H1 (cell line): ENCODE results near the gene DNAAF8. TPM values are rescaled to one million over a fixed set of nuclear protein-coding genes. Genes with fewer than 3 reads are reported as not detected.

Experiments
- CTCF ChIA-PET: fragments of 300-600 bp; sonication (Branson Sonifier 250); formaldehyde crosslinking; loops from one replicate; lab custom pipeline; 2021; ENCODE audit not compliant: partially characterized antibody; lab: Charles Lee
- POLR2A ChIA-PET: fragments of 300-600 bp; sonication (Branson Sonifier 250); formaldehyde crosslinking; loops from one replicate; lab custom pipeline; 2021; ENCODE audit warnings: inconsistent platforms; ENCODE audit not compliant: partially characterized antibody; lab: Charles Lee
- DNase-seq, 2 experiments: peaks; one replicate each; pipeline versions ENCODE4 v3.0.0 to v3.0.0-alpha.2; 2010 to 2022; ENCODE audit warnings: low spot score in 2 of 2, low read depth in 1 of 2, mixed read lengths in 1 of 2
- FAIRE-seq: peaks from 2 replicates; lab custom pipeline; 2011; peaks lifted over from hg19 to GRCh38; lab: Jason Lieb, UNC
- H2AFZ ChIP-seq: 2 replicates; pipeline ENCODE4 v1.8.1; 2012; ENCODE audit warnings: low read length, inconsistent platforms
- H2AK5ac ChIP-seq: 2 replicates; pipeline ENCODE4 v1.6.1; 2013; ENCODE audit warnings: low read depth, low read length
- H2BK120ac ChIP-seq: replicated peaks from 2 replicates; pipeline ENCODE3; 2013; ENCODE audit warnings: low read depth, low read length, inconsistent platforms
- H2BK12ac ChIP-seq: 2 replicates; pipeline ENCODE4 v1.6.1; 2013; ENCODE audit warnings: low read depth, low read length
- H2BK15ac ChIP-seq: 2 replicates; pipeline ENCODE4 v1.6.1; 2013; ENCODE audit warnings: low read length
- H2BK20ac ChIP-seq: 2 replicates; pipeline ENCODE4 v1.6.1; 2013; ENCODE audit warnings: low read length
- H2BK5ac ChIP-seq: 2 replicates; pipeline ENCODE4 v1.6.1; 2013; ENCODE audit warnings: low read depth, low read length
- H3K14ac ChIP-seq: 2 replicates; pipeline ENCODE4 v1.6.1; 2013; ENCODE audit warnings: inconsistent platforms; ENCODE audit not compliant: insufficient read length
- H3K18ac ChIP-seq: 2 replicates; pipeline ENCODE4 v1.6.1; 2013; ENCODE audit warnings: low read length; ENCODE audit errors: extremely low read depth
- H3K23ac ChIP-seq: 2 replicates; pipeline ENCODE4 v1.6.1; 2013; ENCODE audit warnings: inconsistent platforms; ENCODE audit not compliant: insufficient read length
- H3K23me2 ChIP-seq: 2 replicates; pipeline ENCODE4 v1.6.1; 2013; ENCODE audit warnings: low read depth, low read length
- H3K27ac ChIP-seq: 2 replicates; pipeline ENCODE4 v1.6.1; 2011; ENCODE audit warnings: low read depth, low read length, inconsistent platforms
- H3K27me3 ChIP-seq, 4 experiments: replicated peaks in 1 of 4; 1 replicate in 1 of 4; 2 replicates in 3 of 4; pipeline versions ENCODE4 v1.6.1 to v1.8.1; 2011 to 2013; ENCODE audit warnings: low read length in 3 of 4, mild to moderate bottlenecking in 3 of 4, inconsistent platforms in 2 of 4, mixed read lengths in 2 of 4, moderate library complexity in 1 of 4; ENCODE audit not compliant: control insufficient read depth in 3 of 4, insufficient read depth in 3 of 4; ENCODE audit errors: extremely low read depth in 1 of 4
- H3K36me3 ChIP-seq, 4 experiments: 2 replicates each; pipeline versions ENCODE4 v1.6.1 to v1.8.1; 2011 to 2013; ENCODE audit warnings: mild to moderate bottlenecking in 4 of 4, low read length in 3 of 4, moderate library complexity in 2 of 4, control low read depth in 1 of 4, inconsistent platforms in 1 of 4; ENCODE audit not compliant: insufficient read depth in 4 of 4, control insufficient read depth in 2 of 4
- H3K4ac ChIP-seq: replicated peaks from 2 replicates; pipeline ENCODE3; 2013; ENCODE audit warnings: low read length, low read depth, mixed read lengths, inconsistent platforms; ENCODE audit not compliant: insufficient read length
- H3K4me1 ChIP-seq, 4 experiments: replicated peaks in 1 of 4; 1 replicate in 1 of 4; 2 replicates in 3 of 4; pipeline versions ENCODE4 v1.6.1 to v1.8.1; 2011 to 2013; ENCODE audit warnings: low read length in 3 of 4, inconsistent platforms in 2 of 4, mixed read lengths in 1 of 4; ENCODE audit not compliant: insufficient read depth in 4 of 4, control insufficient read depth in 3 of 4
- H3K4me2 ChIP-seq, 2 experiments: 2 replicates each; pipeline versions ENCODE4 v1.6.1 to v1.8.1; 2011 to 2013; ENCODE audit warnings: low read depth in 2 of 2, low read length in 2 of 2, control low read depth in 1 of 2, inconsistent platforms in 1 of 2, mild to moderate bottlenecking in 1 of 2; ENCODE audit not compliant: insufficient read depth in 1 of 2
- H3K4me3 ChIP-seq, 4 experiments: fragments of 200-600, 300-600 bp in 1 of 4; sonication (generic), shearing (Covaris generic), sonication (Bioruptor Twin) in 1 of 4; 2 replicates each; pipeline versions ENCODE4 v1.5.1 to v1.8.1; 2011 to 2016; ENCODE audit warnings: low read length in 4 of 4, low read depth in 3 of 4, control low read depth in 2 of 4, inconsistent platforms in 2 of 4, mild to moderate bottlenecking in 2 of 4, mixed read lengths in 1 of 4, moderate library complexity in 1 of 4; ENCODE audit not compliant: insufficient read depth in 2 of 4; ENCODE audit errors: extremely low read depth in 1 of 4
- H3K56ac ChIP-seq: replicated peaks from 2 replicates; pipeline ENCODE3; 2013; ENCODE audit warnings: low read depth, mild to moderate bottlenecking, mixed read lengths, low read length, inconsistent platforms; ENCODE audit not compliant: insufficient read length
- H3K79me1 ChIP-seq: 2 replicates; pipeline ENCODE4 v1.6.1; 2013; ENCODE audit warnings: low read depth, low read length, control low read depth
- H3K79me2 ChIP-seq, 2 experiments: 2 replicates each; pipeline versions ENCODE4 v1.6.1 to v1.8.1; 2012 to 2013; ENCODE audit warnings: low read length in 2 of 2, mild to moderate bottlenecking in 2 of 2, inconsistent platforms in 1 of 2; ENCODE audit not compliant: insufficient read depth in 2 of 2, control insufficient read depth in 1 of 2
- H3K9ac ChIP-seq, 4 experiments: replicated peaks in 1 of 4; 1 replicate in 1 of 4; 2 replicates in 3 of 4; pipeline versions ENCODE4 v1.6.1 to v1.8.1; 2011 to 2013; ENCODE audit warnings: low read depth in 3 of 4, low read length in 3 of 4, control low read depth in 2 of 4, mild to moderate bottlenecking in 2 of 4, moderate library complexity in 2 of 4, inconsistent platforms in 1 of 4; ENCODE audit errors: extremely low read depth in 1 of 4
- H3K9me3 ChIP-seq, 2 experiments: 2 replicates each; pipeline versions ENCODE4 v1.6.1 to v1.8.1; 2012 to 2013; ENCODE audit warnings: mild to moderate bottlenecking in 2 of 2, moderate library complexity in 2 of 2, control low read depth in 1 of 2, inconsistent platforms in 1 of 2, low read depth in 1 of 2, low read length in 1 of 2, mixed read lengths in 1 of 2; ENCODE audit not compliant: insufficient read depth in 2 of 2
- H4K20me1 ChIP-seq, 2 experiments: replicated peaks in 1 of 2; 2 replicates each; pipeline versions ENCODE3 to v1.8.1; 2011 to 2013; ENCODE audit warnings: inconsistent platforms in 2 of 2, low read length in 2 of 2, mild to moderate bottlenecking in 1 of 2; ENCODE audit not compliant: insufficient read depth in 2 of 2, control insufficient read depth in 1 of 2
- H4K5ac ChIP-seq: 2 replicates; pipeline ENCODE4 v1.6.1; 2013; ENCODE audit warnings: low read length, low read depth, mixed read lengths, inconsistent platforms; ENCODE audit not compliant: insufficient read length
- H4K8ac ChIP-seq: 2 replicates; pipeline ENCODE4 v1.8.0; 2013; ENCODE audit warnings: mild to moderate bottlenecking, moderate library complexity, low read length, inconsistent platforms; ENCODE audit not compliant: insufficient read depth; ENCODE audit errors: extremely low read depth
- H4K91ac ChIP-seq: replicated peaks from 2 replicates; pipeline ENCODE3; 2013; ENCODE audit warnings: low read length, mixed read lengths, inconsistent platforms; ENCODE audit not compliant: insufficient read length
- CREB1 ChIP-seq: IDR thresholded peaks from 2 replicates; pipeline ENCODE4 v1.6.1; 2012; ENCODE audit warnings: inconsistent platforms
- EGR1 ChIP-seq: IDR thresholded peaks from 2 replicates; pipeline ENCODE4 v1.6.1; 2011; ENCODE audit warnings: low read depth, low read length, borderline replicate concordance
- RBBP5 ChIP-seq: IDR thresholded peaks from 2 replicates; pipeline ENCODE4 v1.7.1; 2012; ENCODE audit warnings: low read depth, mild to moderate bottlenecking, inconsistent platforms, low read length, moderate library complexity, borderline replicate concordance
- RXRA ChIP-seq: IDR thresholded peaks from 2 replicates; pipeline ENCODE4 v1.6.1; 2011; ENCODE audit warnings: low read depth, mild to moderate bottlenecking, low read length, moderate library complexity; ENCODE audit not compliant: insufficient read depth
- SIN3A ChIP-seq, 2 experiments: IDR thresholded peaks in 1 of 2; conservative IDR thresholded peaks in 1 of 2; 2 replicates each; pipeline ENCODE4 v1.6.1; 2011 to 2012; ENCODE audit warnings: low read length in 2 of 2, improper control_type of control experiment in 1 of 2, low read depth in 1 of 2, mild to moderate bottlenecking in 1 of 2
- SIX5 ChIP-seq: IDR thresholded peaks from 2 replicates; pipeline ENCODE4 v1.6.1; 2011; ENCODE audit warnings: mild to moderate bottlenecking, low read depth, low read length
- WGBS, 2 experiments: shearing (Covaris generic) in 1 of 2; methylation state at CpG; one replicate each; pipeline versions ENCODE4 v1.1.6 to v1.1.7; 2013 to 2015; ENCODE audit warnings: low lambda C conversion rate in 2 of 2, mixed read lengths in 2 of 2, inconsistent platforms in 1 of 2, low coverage in 1 of 2, missing lambda C conversion rate in 1 of 2; ENCODE audit not compliant: insufficient replicate concordance in 2 of 2, insufficient coverage in 1 of 2, insufficient read length in 1 of 2; ENCODE audit errors: extremely low coverage in 1 of 2, missing lambda C conversion rate in 1 of 2; 5-methylcytosine and 5-hydroxymethylcytosine counted together
- polyA plus RNA-seq, 7 experiments: library from polyadenylated mRNA; depleted of rRNA in 3 of 7; stranded (reverse) in 5 of 7; unstranded in 2 of 7; fragments of >200 nt in 5 of 7; fragments of 200-250 nt in 2 of 7; gene quantifications; 1 replicate in 5 of 7; 2 replicates in 1 of 7; 4 replicates in 1 of 7; pipeline versions ENCODE4 v1.2.1 to v1.2.3, GENCODE V29; 2011 to 2013; ENCODE audit warnings: missing spikeins in 2 of 7, mixed read lengths in 2 of 7
- total RNA-seq: library from RNA; stranded (reverse); fragmentation: NEBNext Ultra II Directional; extraction: Animal tissue kit (Norgen Biotek cat#: 25700); gene quantifications from 2 replicates; pipeline ENCODE4 v1.2.1, GENCODE V29; 2021
- TF ChIP-seq, protein P1 (sequence below): IDR thresholded peaks from 2 replicates; pipeline ENCODE4 v1.6.1; 2011; ENCODE audit warnings: low read depth, mild to moderate bottlenecking, low read length; ENCODE audit not compliant: insufficient read depth
- TF ChIP-seq, protein P2 (sequence below), 3 experiments: IDR thresholded peaks; 1 replicate in 2 of 3; 2 replicates in 1 of 3; pipeline versions ENCODE4 v1.5.1 to v1.6.1; 2011; ENCODE audit warnings: low read length in 3 of 3, mild to moderate bottlenecking in 3 of 3, inconsistent platforms in 2 of 3, low read depth in 1 of 3, moderate library complexity in 1 of 3; ENCODE audit not compliant: insufficient read depth in 1 of 3; ENCODE audit errors: control extremely low read depth in 1 of 3

The DNAAF8 gene
- total and polyA plus RNA-seq, 2 of the 8 experiments (the other 6 are each of a cell fraction or from before 2014, with no cell fraction given), result 0.39 TPM; not detected in 1

DNA sequence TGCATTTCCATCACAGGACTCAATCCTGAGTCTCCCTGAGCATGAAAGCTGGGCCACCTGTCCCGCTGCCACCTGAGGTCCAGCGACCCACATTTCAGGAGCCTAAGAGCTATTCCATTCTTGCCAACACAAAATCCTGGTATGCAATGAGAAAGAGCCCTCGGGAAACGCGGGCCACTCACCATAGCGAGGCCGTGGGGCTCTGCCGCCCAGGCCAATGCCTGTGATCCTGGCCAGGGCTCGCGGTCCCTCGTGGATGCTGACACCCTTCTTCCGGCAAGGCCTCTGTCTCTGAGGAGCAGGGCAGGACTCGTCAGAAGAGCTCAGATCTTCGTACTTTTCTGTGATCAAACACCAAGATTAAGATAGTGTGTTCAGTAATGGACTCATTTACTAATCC, 29.4 kb upstream of the DNAAF8 start:
- no peak overlapping the region for H4K5ac ChIP-seq
- WGBS, 2 experiments, result 96% methylated on average over 14 of the region's 14 CpGs; no CpG with 5 or more reads in 1 of the 2 experiments
- POLR2A ChIA-PET, result interaction anchor here (0.7 to 4.2 kb wide), 2 partner anchors 10 to 22 kb away, joined by 3 to 59 read pairs; partner anchors contain the start of gene NUDT16L1

More for the DNA sequence above, 29.4 kb upstream of the DNAAF8 start:
- H4K20me1 ChIP-seq, result peaks cover 0 to 12% of the 10 kb centered on the region in 2 experiments
- H3K27me3 ChIP-seq, result no peaks in the 10 kb centered on the region
- DNase-seq, result no peak
- H3K4me2 ChIP-seq, result no peak overlapping the region
- H3K18ac ChIP-seq, result no peak overlapping the region
- H3K4me3 ChIP-seq, result no peak overlapping the region
- H3K9me3 ChIP-seq, result no peaks in the 10 kb centered on the region
- H3K79me2 ChIP-seq, result no peaks in the 10 kb centered on the region
- no peak overlapping the region for H4K91ac ChIP-seq
- no peak overlapping the region for H2BK12ac ChIP-seq
- no peak overlapping the region; the same call in 1 of the 2 replicates for H2BK5ac ChIP-seq
- H3K9ac ChIP-seq, result no peak overlapping the region
- no peak overlapping the region for H3K56ac ChIP-seq
- no peak overlapping the region for H2BK20ac ChIP-seq
- no peak overlapping the region for H3K27ac ChIP-seq
- H3K23ac ChIP-seq, result no peak overlapping the region
- no peak overlapping the region for H3K4ac ChIP-seq
- no peaks in the 10 kb centered on the region for H3K4me1 ChIP-seq
- H4K8ac ChIP-seq, result no peak overlapping the region
- H2AK5ac ChIP-seq, result no peak overlapping the region
- no peak for TF ChIP-seq EGR1
- no peak for TF ChIP-seq CREB1
- no peak for TF ChIP-seq SIX5
- TF ChIP-seq RBBP5, result no peak
- TF ChIP-seq SIN3A (conservative IDR thresholded peaks at IDR 0.05 in 1 of 2, IDR thresholded peaks at IDR 0.05 in 1 of 2; ENCODE audit: low read depth in 1 of 2, low read length in 2 of 2), result no peak
- no peak for TF ChIP-seq RXRA
- TF ChIP-seq, protein P1, sequence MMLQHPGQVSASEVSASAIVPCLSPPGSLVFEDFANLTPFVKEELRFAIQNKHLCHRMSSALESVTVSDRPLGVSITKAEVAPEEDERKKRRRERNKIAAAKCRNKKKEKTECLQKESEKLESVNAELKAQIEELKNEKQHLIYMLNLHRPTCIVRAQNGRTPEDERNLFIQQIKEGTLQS, result no peak
- TF ChIP-seq, protein P2, sequence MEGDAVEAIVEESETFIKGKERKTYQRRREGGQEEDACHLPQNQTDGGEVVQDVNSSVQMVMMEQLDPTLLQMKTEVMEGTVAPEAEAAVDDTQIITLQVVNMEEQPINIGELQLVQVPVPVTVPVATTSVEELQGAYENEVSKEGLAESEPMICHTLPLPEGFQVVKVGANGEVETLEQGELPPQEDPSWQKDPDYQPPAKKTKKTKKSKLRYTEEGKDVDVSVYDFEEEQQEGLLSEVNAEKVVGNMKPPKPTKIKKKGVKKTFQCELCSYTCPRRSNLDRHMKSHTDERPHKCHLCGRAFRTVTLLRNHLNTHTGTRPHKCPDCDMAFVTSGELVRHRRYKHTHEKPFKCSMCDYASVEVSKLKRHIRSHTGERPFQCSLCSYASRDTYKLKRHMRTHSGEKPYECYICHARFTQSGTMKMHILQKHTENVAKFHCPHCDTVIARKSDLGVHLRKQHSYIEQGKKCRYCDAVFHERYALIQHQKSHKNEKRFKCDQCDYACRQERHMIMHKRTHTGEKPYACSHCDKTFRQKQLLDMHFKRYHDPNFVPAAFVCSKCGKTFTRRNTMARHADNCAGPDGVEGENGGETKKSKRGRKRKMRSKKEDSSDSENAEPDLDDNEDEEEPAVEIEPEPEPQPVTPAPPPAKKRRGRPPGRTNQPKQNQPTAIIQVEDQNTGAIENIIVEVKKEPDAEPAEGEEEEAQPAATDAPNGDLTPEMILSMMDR (IDR thresholded peaks at IDR 0.05; ENCODE audit: control extremely low read depth in 1 of 3, insufficient read depth in 1 of 3, low read depth in 1 of 3, low read length in 3 of 3), result no peak
- no peaks in the 10 kb centered on the region; the same call in 1 of the 2 replicates for H3K79me1 ChIP-seq
- CTCF ChIA-PET, result interaction anchor here (0.7 to 1.1 kb wide), 4 partner anchors 10 to 190 kb away, joined by 3 to 9 read pairs (median 3); no protein-coding TSS in a partner anchor
- FAIRE-seq, result no peak
- H3K14ac ChIP-seq, result no peak overlapping the region
- no peak overlapping the region for H2AFZ ChIP-seq
- no peak overlapping the region for H2BK120ac ChIP-seq
- no peaks in the 10 kb centered on the region for H3K23me2 ChIP-seq
- no peak overlapping the region for H2BK15ac ChIP-seq
- peaks cover 4 to 31% (median 21%) of the 10 kb centered on the region in 4 experiments for H3K36me3 ChIP-seq
